Lower lobe of right lung (tissue), 2 donors: ENCODE measurements around the gene GMDS. TPM values are rescaled to one million over a fixed set of nuclear protein-coding genes. Genes with fewer than 3 reads are reported as not detected.
A peak's percentile ranks its signal among the peaks of the same experiment; 100 is the strongest.

ENCODE experiments used
- ATAC-seq, 2 donors: fragments of 200-7000 bp; cut with Tn5 transposase; one replicate each; pipeline ENCODE4 v1.9.1; 2020 to 2022; ENCODE audit warnings: mild to moderate bottlenecking in 2 of 2, moderate library complexity in 2 of 2
- DNase-seq: peaks from one replicate; pipeline ENCODE4 v3.0.0-alpha.2; 2020
- H3K27ac ChIP-seq: fragments of 200-600 bp; one replicate; pipeline ENCODE4 v1.8.0; 2022
- H3K27me3 ChIP-seq: fragments of 200-600 bp; one replicate; pipeline ENCODE4 v1.8.0; 2022; ENCODE audit warnings: low read depth
- H3K36me3 ChIP-seq: fragments of 200-600 bp; one replicate; pipeline ENCODE4 v1.8.0; 2022; ENCODE audit warnings: mild to moderate bottlenecking
- H3K4me1 ChIP-seq: fragments of 200-600 bp; one replicate; pipeline ENCODE4 v1.8.0; 2022
- H3K4me3 ChIP-seq: fragments of 200-600 bp; one replicate; pipeline ENCODE4 v1.8.0; 2022; ENCODE audit warnings: mild to moderate bottlenecking
- H3K9me3 ChIP-seq: fragments of 200-600 bp; one replicate; pipeline ENCODE4 v1.8.0; 2022
- intact Hi-C: fragments of 100-400 bp; cut with DNase I; formaldehyde crosslinking; loops from one replicate; pipeline ENCODE4 v1.11.0; 2022
- total RNA-seq: library from RNA; stranded (reverse); fragmentation: NEBNext Ultra II Directional; extraction: Animal tissue kit (Norgen Biotek cat#: 25700); gene quantifications from one replicate; pipeline ENCODE4 v1.2.1, GENCODE V29; 2021
- TF ChIP-seq, protein P1 (sequence below): fragments of 200-600 bp; IDR thresholded peaks from one replicate; pipeline ENCODE4 v1.8.0; 2022; ENCODE audit warnings: antibody characterized with exemption, mild to moderate bottlenecking
- donor health status: DM: no; HTN: yes; CAD: no; lungs with severe emphysema.

The GMDS gene
- total RNA-seq, 1 donor from 2014 or later: 12.7 TPM

DNA sequence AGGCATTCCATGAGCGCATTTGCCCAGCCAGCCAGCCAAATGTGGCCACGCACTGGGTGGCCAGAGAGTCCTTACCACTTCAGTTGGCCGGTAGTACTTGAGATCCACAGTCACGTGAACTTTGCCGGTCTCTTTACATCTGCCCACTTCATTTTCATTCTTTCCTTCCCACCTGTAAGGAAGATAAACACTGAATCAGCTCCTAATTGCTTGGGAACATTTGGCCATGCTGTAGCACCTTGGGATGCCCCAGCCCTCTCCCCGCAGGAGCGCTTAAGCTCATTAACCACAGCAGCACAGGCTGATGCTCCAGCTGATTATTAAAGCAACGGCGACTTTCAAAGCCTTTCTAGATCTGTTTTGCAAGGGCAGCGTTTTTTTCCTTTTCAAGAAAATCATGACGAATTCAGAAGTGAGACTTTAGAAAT lies 519.0 kb downstream of the GMDS start:
- TF ChIP-seq, protein P1, sequence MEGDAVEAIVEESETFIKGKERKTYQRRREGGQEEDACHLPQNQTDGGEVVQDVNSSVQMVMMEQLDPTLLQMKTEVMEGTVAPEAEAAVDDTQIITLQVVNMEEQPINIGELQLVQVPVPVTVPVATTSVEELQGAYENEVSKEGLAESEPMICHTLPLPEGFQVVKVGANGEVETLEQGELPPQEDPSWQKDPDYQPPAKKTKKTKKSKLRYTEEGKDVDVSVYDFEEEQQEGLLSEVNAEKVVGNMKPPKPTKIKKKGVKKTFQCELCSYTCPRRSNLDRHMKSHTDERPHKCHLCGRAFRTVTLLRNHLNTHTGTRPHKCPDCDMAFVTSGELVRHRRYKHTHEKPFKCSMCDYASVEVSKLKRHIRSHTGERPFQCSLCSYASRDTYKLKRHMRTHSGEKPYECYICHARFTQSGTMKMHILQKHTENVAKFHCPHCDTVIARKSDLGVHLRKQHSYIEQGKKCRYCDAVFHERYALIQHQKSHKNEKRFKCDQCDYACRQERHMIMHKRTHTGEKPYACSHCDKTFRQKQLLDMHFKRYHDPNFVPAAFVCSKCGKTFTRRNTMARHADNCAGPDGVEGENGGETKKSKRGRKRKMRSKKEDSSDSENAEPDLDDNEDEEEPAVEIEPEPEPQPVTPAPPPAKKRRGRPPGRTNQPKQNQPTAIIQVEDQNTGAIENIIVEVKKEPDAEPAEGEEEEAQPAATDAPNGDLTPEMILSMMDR: no peak
- DNase-seq (no peak), ATAC-seq (peak in 1 of 2 donors; percentile 46)
- H3K27me3 ChIP-seq: no peaks in the 10 kb centered on the region
- no peak overlapping the region for H3K4me3 ChIP-seq
- H3K36me3 ChIP-seq: no peaks in the 10 kb centered on the region
- H3K4me1 ChIP-seq: peaks cover 7% of the 10 kb centered on the region
- intact Hi-C loops: no loop called here
- H3K9me3 ChIP-seq: no peaks in the 10 kb centered on the region
- no peak overlapping the region for H3K27ac ChIP-seq

DNA sequence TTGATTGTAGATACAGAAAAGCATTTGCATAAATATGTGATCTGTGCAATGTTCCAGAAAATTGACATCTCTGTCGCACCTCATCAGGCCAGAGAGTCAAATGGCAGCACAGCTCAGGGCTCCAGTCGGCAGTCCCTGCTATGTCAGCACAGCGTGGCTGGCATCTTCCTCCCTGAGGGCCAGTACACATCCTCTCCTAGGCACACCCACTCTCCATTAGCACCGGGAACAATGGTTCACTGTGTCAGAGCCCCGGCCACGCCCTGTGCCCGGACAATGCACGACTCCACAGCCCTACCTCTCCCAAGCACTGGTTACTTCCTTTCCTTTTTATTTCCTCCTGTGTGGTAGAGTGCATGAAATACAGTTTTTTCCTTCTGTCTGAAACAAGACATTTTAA lies 520.8 kb downstream of the GMDS start:
- ATAC-seq (peak; percentile 74 to 92), DNase-seq (peak; percentile 80)
- intact Hi-C loops: no loop called here
- no peaks in the 10 kb centered on the region for H3K9me3 ChIP-seq
- no peak overlapping the region for H3K27ac ChIP-seq
- TF ChIP-seq, protein P1: no peak
- peaks cover 7% of the 10 kb centered on the region for H3K4me1 ChIP-seq
- H3K36me3 ChIP-seq: no peaks in the 10 kb centered on the region
- H3K4me3 ChIP-seq: no peak overlapping the region
- H3K27me3 ChIP-seq: no peaks in the 10 kb centered on the region

DNA sequence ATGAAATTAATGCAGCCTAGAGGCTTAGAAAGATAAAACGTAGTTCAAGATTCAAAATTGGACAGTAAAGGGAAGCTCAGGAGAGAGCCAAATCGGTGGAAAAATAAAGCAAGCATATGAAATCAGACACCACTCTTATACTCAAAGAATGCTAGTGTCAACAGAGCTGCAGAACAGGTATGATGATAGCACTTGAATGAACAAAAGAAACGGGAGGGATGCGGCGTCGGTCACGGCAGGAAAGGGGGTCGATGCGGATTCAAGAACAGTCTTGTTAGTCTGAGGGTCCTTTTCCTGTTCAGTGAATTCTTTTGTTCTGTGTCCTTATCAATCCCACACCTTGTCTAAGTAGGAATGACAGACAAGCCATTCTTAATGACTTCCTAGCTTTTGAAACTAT lies 521.3 kb downstream of the GMDS start:
- Histone ChIP-seq H3K4me3 (no peak overlapping the region), H3K36me3 (no peaks in the 10 kb centered on the region), H3K9me3 (no peaks in the 10 kb centered on the region), H3K27ac (no peak overlapping the region), H3K4me1 (peaks cover 7% of the 10 kb centered on the region), H3K27me3 (no peaks in the 10 kb centered on the region)
- ATAC-seq (no peak), DNase-seq (no peak)
- intact Hi-C loops: no loop called here
- TF ChIP-seq, protein P1: no peak

GRCh38 chr6:1722801-1723200 lies 522.6 kb downstream of the GMDS start:
- H3K27ac ChIP-seq: no peak overlapping the region
- H3K4me1 ChIP-seq: peaks cover 7% of the 10 kb centered on the region
- no peak overlapping the region for H3K4me3 ChIP-seq
- no peaks in the 10 kb centered on the region for H3K27me3 ChIP-seq
- TF ChIP-seq, protein P1: no peak
- H3K9me3 ChIP-seq: no peaks in the 10 kb centered on the region
- ATAC-seq (no peak), DNase-seq (no peak)
- intact Hi-C loops: no loop called here
- H3K36me3 ChIP-seq: no peaks in the 10 kb centered on the region

DNA sequence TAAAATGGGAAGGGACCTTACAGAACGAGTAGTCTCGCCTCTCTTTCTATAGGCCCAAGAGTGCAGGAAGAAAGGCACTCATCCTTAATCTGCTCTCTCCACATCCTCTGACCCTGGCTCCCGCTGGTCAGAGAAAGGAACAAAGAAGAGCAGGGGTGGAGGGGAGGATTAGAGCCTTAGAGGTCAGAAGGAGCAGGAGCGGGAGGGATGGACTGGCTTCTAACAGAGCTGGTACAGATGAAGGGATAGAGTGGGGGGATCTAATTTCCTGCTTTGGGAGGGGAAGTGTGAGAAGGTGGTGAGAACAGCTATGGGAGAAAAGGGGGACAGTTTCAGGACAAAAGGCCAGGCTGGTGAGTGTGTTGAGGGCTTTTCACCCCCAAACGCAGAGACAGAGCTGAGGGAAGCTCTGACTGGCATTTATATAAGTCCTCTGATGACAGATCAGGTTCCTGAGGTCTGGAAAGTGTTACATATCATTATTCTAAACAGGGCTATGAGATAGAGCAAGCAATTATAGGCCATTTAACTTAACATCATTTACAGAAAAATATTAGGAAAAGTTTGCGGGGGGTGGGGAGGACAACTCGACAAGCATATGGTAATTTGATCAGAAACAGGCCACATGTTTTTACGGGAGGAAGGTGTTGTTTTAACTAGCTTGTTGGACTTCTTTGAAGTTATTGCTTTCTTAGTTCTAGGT lies 524.6 kb downstream of the GMDS start:
- ATAC-seq (no peak), DNase-seq (no peak)
- intact Hi-C loops: no loop called here
- peaks cover 7% of the 10 kb centered on the region for H3K4me1 ChIP-seq
- no peaks in the 10 kb centered on the region for H3K27me3 ChIP-seq
- H3K36me3 ChIP-seq: no peaks in the 10 kb centered on the region
- no peak overlapping the region for H3K27ac ChIP-seq
- TF ChIP-seq, protein P1: no peak
- no peaks in the 10 kb centered on the region for H3K9me3 ChIP-seq
- no peak overlapping the region for H3K4me3 ChIP-seq
